Measurements from ENCODE around the gene CAMTA1. TPM values are rescaled to one million over a fixed set of nuclear protein-coding genes. Genes with fewer than 3 reads are reported as not detected.

CAMTA1 gene
- total RNA-seq, 1 donor from 2014 or later: 81.6 TPM

- no peaks in the 10 kb centered on the region for H3K9me3 Mint-ChIP-seq (ENCODE audit: unreplicated experiment)
- no peak overlapping the region for H3K27ac Mint-ChIP-seq (ENCODE audit: unreplicated experiment)
- no peak for DNase-seq (ENCODE audit: extremely low spot score, unreplicated experiment)
- peaks cover 55% of the 10 kb centered on the region for H3K27me3 Mint-ChIP-seq (ENCODE audit: unreplicated experiment)
- no peaks in the 10 kb centered on the region for H3K4me1 Mint-ChIP-seq (ENCODE audit: unreplicated experiment)
- TF ChIP-seq, protein P1, sequence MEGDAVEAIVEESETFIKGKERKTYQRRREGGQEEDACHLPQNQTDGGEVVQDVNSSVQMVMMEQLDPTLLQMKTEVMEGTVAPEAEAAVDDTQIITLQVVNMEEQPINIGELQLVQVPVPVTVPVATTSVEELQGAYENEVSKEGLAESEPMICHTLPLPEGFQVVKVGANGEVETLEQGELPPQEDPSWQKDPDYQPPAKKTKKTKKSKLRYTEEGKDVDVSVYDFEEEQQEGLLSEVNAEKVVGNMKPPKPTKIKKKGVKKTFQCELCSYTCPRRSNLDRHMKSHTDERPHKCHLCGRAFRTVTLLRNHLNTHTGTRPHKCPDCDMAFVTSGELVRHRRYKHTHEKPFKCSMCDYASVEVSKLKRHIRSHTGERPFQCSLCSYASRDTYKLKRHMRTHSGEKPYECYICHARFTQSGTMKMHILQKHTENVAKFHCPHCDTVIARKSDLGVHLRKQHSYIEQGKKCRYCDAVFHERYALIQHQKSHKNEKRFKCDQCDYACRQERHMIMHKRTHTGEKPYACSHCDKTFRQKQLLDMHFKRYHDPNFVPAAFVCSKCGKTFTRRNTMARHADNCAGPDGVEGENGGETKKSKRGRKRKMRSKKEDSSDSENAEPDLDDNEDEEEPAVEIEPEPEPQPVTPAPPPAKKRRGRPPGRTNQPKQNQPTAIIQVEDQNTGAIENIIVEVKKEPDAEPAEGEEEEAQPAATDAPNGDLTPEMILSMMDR (IDR thresholded peaks at IDR 0.05): no peak
- no peak overlapping the region for H3K4me3 Mint-ChIP-seq (ENCODE audit: unreplicated experiment)
- no peaks in the 10 kb centered on the region for H3K36me3 Mint-ChIP-seq (ENCODE audit: unreplicated experiment)
Measured at GRCh38 chr1:7093297-7093696, 308.0 kb downstream of the CAMTA1 start.

DNA sequence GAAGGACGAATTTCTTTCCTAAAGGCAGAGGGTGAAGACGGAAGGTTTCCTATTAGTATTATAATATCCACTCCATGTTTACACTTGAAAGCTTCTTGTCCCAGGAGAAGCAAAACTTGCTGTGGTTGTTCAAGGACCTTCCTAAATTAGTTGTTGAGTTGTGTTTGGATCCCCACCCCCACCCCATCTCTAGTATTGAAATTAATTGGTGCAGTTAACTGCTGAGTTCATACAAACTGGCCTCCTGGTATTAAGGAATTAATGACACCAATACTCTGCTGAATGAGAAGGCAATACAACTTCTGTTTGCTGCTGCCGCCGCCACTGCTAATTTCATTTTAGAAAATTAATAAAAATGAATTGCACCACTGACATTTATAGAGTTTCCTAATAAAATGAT, 308.8 kb downstream of the CAMTA1 start:
- Mint-ChIP-seq H3K27ac (ENCODE audit: unreplicated experiment) (no peak overlapping the region), H3K9me3 (ENCODE audit: unreplicated experiment) (no peaks in the 10 kb centered on the region), H3K27me3 (ENCODE audit: unreplicated experiment) (peaks cover 56% of the 10 kb centered on the region), H3K36me3 (ENCODE audit: unreplicated experiment) (no peaks in the 10 kb centered on the region), H3K4me1 (ENCODE audit: unreplicated experiment) (no peaks in the 10 kb centered on the region), H3K4me3 (ENCODE audit: unreplicated experiment) (no peak overlapping the region)
- no peak for DNase-seq (ENCODE audit: extremely low spot score, unreplicated experiment)
- TF ChIP-seq, protein P1 (IDR thresholded peaks at IDR 0.05): no peak

DNA sequence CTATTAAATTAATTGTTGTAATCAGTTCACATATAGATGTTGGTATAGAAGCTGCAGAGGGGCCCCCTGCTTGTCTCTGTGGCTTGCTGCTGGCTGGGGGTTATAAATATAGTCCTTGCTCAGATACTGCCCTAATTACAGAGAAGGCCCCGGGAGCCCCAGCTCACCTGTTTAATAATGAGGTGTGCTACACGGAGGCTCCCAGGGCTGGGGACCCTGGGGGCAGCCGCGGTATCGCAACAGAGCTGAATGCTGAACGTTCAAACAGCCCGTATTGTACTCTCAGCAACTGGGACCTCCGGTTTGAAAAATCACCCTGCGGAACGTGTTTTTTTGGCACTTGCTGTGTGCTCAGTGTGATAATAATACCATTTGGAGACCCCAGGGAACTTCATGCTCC, 309.3 kb downstream of the CAMTA1 start:
- no peaks in the 10 kb centered on the region for H3K36me3 Mint-ChIP-seq (ENCODE audit: unreplicated experiment)
- no peak overlapping the region for H3K4me3 Mint-ChIP-seq (ENCODE audit: unreplicated experiment)
- no peaks in the 10 kb centered on the region for H3K9me3 Mint-ChIP-seq (ENCODE audit: unreplicated experiment)
- TF ChIP-seq, protein P1 (IDR thresholded peaks at IDR 0.05): no peak
- no peak overlapping the region for H3K27ac Mint-ChIP-seq (ENCODE audit: unreplicated experiment)
- DNase-seq (ENCODE audit: extremely low spot score, unreplicated experiment): no peak
- no peaks in the 10 kb centered on the region for H3K4me1 Mint-ChIP-seq (ENCODE audit: unreplicated experiment)
- peaks cover 58% of the 10 kb centered on the region for H3K27me3 Mint-ChIP-seq (ENCODE audit: unreplicated experiment)

DNA sequence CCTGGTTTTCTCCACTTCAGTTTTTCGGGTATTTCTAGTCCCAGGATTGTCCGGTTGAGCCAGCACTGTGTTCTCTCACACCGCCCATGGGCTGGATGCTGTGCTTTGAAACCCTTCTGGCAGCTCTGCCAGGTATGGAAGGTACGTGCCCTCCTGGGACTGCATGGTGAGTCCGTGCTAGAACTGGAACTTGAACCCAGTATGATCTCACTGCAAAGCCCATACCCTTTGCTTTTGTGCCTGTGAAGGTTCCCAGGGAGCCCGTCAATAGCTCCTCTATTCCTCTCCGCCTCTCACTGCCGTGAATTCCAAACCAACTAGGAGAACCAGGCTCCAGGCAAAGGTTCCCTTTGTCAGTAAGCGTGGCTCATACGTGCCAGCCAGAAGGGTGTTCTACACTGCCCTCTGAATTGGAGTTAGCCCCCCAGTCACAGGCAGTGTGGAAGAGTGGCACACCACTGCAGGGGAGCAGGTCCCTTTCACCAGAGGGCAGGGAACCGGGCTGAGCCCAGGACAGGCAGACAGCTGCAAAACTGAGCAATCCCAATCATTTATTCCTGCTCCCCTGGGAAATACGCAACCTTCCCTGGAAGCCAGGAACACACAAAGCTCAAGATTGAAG, 310.2 kb downstream of the CAMTA1 start:
- TF ChIP-seq, protein P1 (IDR thresholded peaks at IDR 0.05): no peak
- no peaks in the 10 kb centered on the region for H3K9me3 Mint-ChIP-seq (ENCODE audit: unreplicated experiment)
- peaks cover 62% of the 10 kb centered on the region for H3K27me3 Mint-ChIP-seq (ENCODE audit: unreplicated experiment)
- no peak overlapping the region for H3K27ac Mint-ChIP-seq (ENCODE audit: unreplicated experiment)
- no peaks in the 10 kb centered on the region for H3K36me3 Mint-ChIP-seq (ENCODE audit: unreplicated experiment)
- DNase-seq (ENCODE audit: extremely low spot score, unreplicated experiment): no peak
- no peaks in the 10 kb centered on the region for H3K4me1 Mint-ChIP-seq (ENCODE audit: unreplicated experiment)
- no peak overlapping the region for H3K4me3 Mint-ChIP-seq (ENCODE audit: unreplicated experiment)

- Mint-ChIP-seq H3K27me3 (ENCODE audit: unreplicated experiment) (peaks cover 41% of the 10 kb centered on the region), H3K27ac (ENCODE audit: unreplicated experiment) (no peak overlapping the region), H3K4me1 (ENCODE audit: unreplicated experiment) (no peaks in the 10 kb centered on the region), H3K36me3 (ENCODE audit: unreplicated experiment) (no peaks in the 10 kb centered on the region), H3K9me3 (ENCODE audit: unreplicated experiment) (no peaks in the 10 kb centered on the region), H3K4me3 (ENCODE audit: unreplicated experiment) (no peak overlapping the region)
- TF ChIP-seq, protein P1 (IDR thresholded peaks at IDR 0.05): no peak
- DNase-seq (ENCODE audit: extremely low spot score, unreplicated experiment): no peak
Measured at GRCh38 chr1:7097938-7098592, 312.8 kb downstream of the CAMTA1 start.
